Brain microvascular endothelial cell (primary cell): ENCODE data around the gene BICDL2.

Experiments
- DNase-seq: peaks from one replicate; pipeline ENCODE4 v3.0.0-alpha.2; 2020
- H3K27ac ChIP-seq: fragments of 250-450 bp; sonication (Bioruptor Pico); 2 replicates; pipeline ENCODE4 v1.5.1; 2020; ENCODE audit warnings: mild to moderate bottlenecking, moderate library complexity
- H3K27me3 ChIP-seq: fragments of 250-450 bp; sonication (Bioruptor Pico); replicated peaks from 2 replicates; pipeline ENCODE4 v1.5.1; 2020; ENCODE audit warnings: mild to moderate bottlenecking
- H3K36me3 ChIP-seq: fragments of 250-450 bp; sonication (Bioruptor Pico); replicated peaks from 2 replicates; pipeline ENCODE4 v1.5.1; 2020; ENCODE audit warnings: mild to moderate bottlenecking
- H3K4me3 ChIP-seq: 2 replicates; pipeline ENCODE4 v1.5.1; 2011; ENCODE audit warnings: low read depth, mild to moderate bottlenecking, control low read depth, low read length, moderate library complexity
- CTCF ChIP-seq: IDR thresholded peaks from 2 replicates; pipeline ENCODE4 v1.5.1; 2011; ENCODE audit warnings: low read depth, mild to moderate bottlenecking, moderate library complexity, low read length, control low read depth, inconsistent platforms; ENCODE audit errors: missing control alignments
- in situ Hi-C: cut with HindIII; loops from 2 replicates; pipeline ENCODE4 v1.10.0; 2017; ENCODE audit warnings: low sequenced_read_pairs, low pct_ligation_motif_present

BICDL2 gene

DNA sequence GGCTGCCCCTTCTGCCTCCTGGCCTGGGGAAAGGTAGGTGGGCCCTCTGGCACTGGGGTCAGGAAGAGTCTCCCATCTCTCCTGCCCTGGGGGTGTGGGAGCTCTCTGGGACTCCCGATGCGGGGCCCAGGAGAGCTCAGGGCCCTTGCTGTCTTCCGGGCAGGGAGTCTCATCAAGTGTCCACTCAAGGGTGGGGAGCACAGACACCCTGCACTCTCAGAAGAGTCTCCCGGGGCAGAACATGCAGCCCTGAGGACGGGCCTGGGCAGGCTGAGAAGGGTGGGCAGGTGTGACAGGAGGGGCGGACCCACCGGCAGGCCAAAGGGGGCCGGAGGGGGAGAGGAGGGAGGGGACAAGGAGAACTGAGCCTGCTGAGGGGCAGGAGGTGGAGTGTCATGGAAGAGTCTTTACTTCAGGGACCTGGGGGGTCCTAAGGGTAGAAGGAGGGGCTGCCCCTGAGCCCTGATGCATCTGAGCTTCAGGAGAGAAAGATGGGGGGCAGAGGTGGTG is 48.1 kb downstream of the BICDL2 start:
- Histone ChIP-seq H3K27me3 (peaks cover 2% of the 10 kb centered on the region), H3K36me3 (no peaks in the 10 kb centered on the region), H3K4me3 (no peak overlapping the region), H3K27ac (no peak overlapping the region)
- in situ Hi-C loops = no loop called here
- no peak for DNase-seq
- TF ChIP-seq CTCF = no peak

GRCh38 chr16:2987833-2988232 is 48.9 kb downstream of the BICDL2 start:
- no peak overlapping the region for H3K27ac ChIP-seq
- no peak for DNase-seq
- TF ChIP-seq CTCF = no peak
- no peak overlapping the region for H3K4me3 ChIP-seq
- H3K27me3 ChIP-seq = peaks cover 2% of the 10 kb centered on the region
- no peaks in the 10 kb centered on the region for H3K36me3 ChIP-seq
- in situ Hi-C loops = no loop called here

DNA sequence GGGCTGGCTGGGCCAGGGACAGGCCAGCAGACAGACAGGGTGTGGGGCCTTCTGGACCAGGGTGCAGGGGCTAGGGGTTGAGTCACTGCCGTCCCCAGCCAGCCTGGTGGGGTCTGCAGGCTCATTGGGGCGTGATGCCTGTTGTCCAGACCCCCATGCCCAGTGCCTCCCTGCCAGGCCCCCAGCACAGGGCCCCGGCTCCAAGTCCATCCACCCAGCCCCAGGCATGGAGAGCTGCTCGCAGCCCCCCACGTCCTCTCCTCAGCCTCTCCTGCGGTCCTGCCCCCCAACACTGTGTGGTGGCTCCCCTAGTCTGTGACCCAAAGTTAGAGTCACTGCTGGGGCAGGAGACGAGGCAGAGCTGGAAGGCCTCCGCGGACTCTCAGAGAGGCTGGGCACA is 49.5 kb downstream of the BICDL2 start:
- no peak for DNase-seq
- in situ Hi-C loops = no loop called here
- no peak for TF ChIP-seq CTCF
- Histone ChIP-seq H3K27ac (no peak overlapping the region), H3K36me3 (no peaks in the 10 kb centered on the region), H3K4me3 (no peak overlapping the region), H3K27me3 (peaks cover 2% of the 10 kb centered on the region)

GRCh38 chr16:2986623-2987188 is 50.0 kb downstream of the BICDL2 start:
- in situ Hi-C loops = no loop called here
- H3K27ac ChIP-seq = no peak overlapping the region
- H3K36me3 ChIP-seq = no peaks in the 10 kb centered on the region
- H3K27me3 ChIP-seq = peaks cover 2% of the 10 kb centered on the region
- DNase-seq = no peak
- TF ChIP-seq CTCF = no peak
- no peak overlapping the region for H3K4me3 ChIP-seq

- no peak overlapping the region for H3K27ac ChIP-seq
- in situ Hi-C loops = no loop called here
- H3K27me3 ChIP-seq = peaks cover 2% of the 10 kb centered on the region
- no peak for DNase-seq
- no peaks in the 10 kb centered on the region for H3K36me3 ChIP-seq
- H3K4me3 ChIP-seq = no peak overlapping the region
- no peak for TF ChIP-seq CTCF
Measured at GRCh38 chr16:2985893-2986355, 50.8 kb downstream of the BICDL2 start.

DNA sequence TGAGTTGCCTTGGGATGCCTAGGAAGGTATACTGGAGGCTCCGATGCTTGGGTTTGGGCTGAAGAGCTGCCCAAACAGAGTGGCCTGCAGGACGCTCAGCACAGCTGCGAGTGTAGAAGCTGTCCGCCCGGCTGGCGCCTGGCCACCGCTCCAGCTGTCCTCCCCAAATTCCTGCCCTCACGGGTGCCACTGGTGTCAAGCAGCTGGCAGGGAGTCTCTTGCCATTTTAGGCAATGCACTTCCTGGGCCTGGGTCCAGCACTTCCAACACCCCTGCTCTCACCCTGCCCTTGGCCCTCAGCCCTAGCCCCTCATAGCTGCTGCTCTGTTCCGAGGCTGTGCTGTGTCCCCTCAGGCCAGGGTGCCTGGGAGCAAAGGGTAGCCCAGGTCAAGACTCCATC is 51.3 kb downstream of the BICDL2 start:
- Histone ChIP-seq H3K27ac (no peak overlapping the region), H3K36me3 (no peaks in the 10 kb centered on the region), H3K27me3 (peaks cover 2% of the 10 kb centered on the region), H3K4me3 (no peak overlapping the region)
- in situ Hi-C loops = no loop called here
- no peak for DNase-seq
- no peak for TF ChIP-seq CTCF
